Measurements from ENCODE around the gene FLCN. TPM values are rescaled to one million over a fixed set of nuclear protein-coding genes. Genes with fewer than 3 reads are reported as not detected.
"Not testable (repeated sequence)": the region's sequence is repeated elsewhere in the genome, so short reads cannot be mapped to it uniquely, and the experiment has no call there.

The FLCN gene
- total RNA-seq, 4 donors from 2014 or later = 13.2 to 82.0 (median 61.5) TPM

GRCh38 chr17:17186051-17186450 lies 50.9 kb downstream of the FLCN start:
- Histone ChIP-seq H3K4me1 (peaks cover 0 to 3% of the 10 kb centered on the region in 2 donors), H3K27me3 (no peaks in the 10 kb centered on the region), H3K36me3 (no peaks in the 10 kb centered on the region), H3K9me3 (no peaks in the 10 kb centered on the region), H3K4me3 (no peak overlapping the region), H3K27ac (no peak overlapping the region)
- DNase-seq = no peak
- intact Hi-C loops (cut with DNase I; ENCODE audit: low total_unique reads) = no loop called here
- TF ChIP-seq, protein P1, sequence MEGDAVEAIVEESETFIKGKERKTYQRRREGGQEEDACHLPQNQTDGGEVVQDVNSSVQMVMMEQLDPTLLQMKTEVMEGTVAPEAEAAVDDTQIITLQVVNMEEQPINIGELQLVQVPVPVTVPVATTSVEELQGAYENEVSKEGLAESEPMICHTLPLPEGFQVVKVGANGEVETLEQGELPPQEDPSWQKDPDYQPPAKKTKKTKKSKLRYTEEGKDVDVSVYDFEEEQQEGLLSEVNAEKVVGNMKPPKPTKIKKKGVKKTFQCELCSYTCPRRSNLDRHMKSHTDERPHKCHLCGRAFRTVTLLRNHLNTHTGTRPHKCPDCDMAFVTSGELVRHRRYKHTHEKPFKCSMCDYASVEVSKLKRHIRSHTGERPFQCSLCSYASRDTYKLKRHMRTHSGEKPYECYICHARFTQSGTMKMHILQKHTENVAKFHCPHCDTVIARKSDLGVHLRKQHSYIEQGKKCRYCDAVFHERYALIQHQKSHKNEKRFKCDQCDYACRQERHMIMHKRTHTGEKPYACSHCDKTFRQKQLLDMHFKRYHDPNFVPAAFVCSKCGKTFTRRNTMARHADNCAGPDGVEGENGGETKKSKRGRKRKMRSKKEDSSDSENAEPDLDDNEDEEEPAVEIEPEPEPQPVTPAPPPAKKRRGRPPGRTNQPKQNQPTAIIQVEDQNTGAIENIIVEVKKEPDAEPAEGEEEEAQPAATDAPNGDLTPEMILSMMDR (IDR thresholded peaks at IDR 0.05) = no peak
- TF ChIP-seq POLR2A (IDR thresholded peaks at IDR 0.05) = no peak

- DNase-seq; intact Hi-C loops (cut with DNase I; ENCODE audit: low total_unique reads); H3K27me3 ChIP-seq; H3K36me3 ChIP-seq; H3K9me3 ChIP-seq; H3K4me3 ChIP-seq; H3K27ac ChIP-seq; H3K4me1 ChIP-seq: not testable (repeated sequence)
These were observed 51.8 kb downstream of the FLCN start for GRCh38 chr17:17184985-17185757.

GRCh38 chr17:17183744-17184143 lies 53.2 kb downstream of the FLCN start:
- intact Hi-C loops (cut with DNase I; ENCODE audit: low total_unique reads) = no loop called here
- Histone ChIP-seq H3K4me3 (no peak overlapping the region), H3K4me1 (no peaks in the 10 kb centered on the region), H3K36me3 (no peaks in the 10 kb centered on the region), H3K9me3 (no peaks in the 10 kb centered on the region), H3K27me3 (no peaks in the 10 kb centered on the region), H3K27ac (no peak overlapping the region)
- no peak for DNase-seq
- TF ChIP-seq, protein P1 (IDR thresholded peaks at IDR 0.05) = no peak
- TF ChIP-seq POLR2A (IDR thresholded peaks at IDR 0.05) = no peak

DNA sequence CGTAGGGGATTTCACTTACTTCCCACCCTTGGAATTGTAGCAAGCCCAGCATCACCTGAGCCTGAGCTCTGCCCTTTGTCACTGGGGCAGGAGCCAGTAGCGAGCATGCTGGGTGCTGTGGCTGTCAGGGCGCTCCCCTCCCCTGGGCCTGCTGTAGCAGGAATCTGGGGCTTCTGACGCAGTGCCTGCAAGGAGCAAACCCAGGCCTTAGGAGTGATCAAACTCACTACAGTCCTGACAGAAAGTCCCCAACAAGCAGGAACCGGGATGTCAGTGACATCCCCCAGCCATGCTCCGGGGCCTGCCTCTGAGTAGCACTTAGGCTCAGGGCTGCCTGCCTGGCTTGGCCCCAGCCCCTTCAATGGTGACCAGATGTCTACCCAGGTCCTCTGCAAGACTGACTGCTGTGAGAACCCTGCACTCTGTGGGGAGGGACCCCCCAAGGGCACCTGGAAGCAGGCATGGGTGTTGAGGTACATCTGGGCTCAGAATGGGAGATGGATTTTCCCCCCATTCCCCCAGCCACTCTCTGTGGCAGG lies 54.3 kb downstream of the FLCN start:
- DNase-seq = no peak
- H3K9me3 ChIP-seq = no peaks in the 10 kb centered on the region
- TF ChIP-seq, protein P1 (IDR thresholded peaks at IDR 0.05) = no peak
- no peak for TF ChIP-seq POLR2A (IDR thresholded peaks at IDR 0.05)
- H3K36me3 ChIP-seq = no peaks in the 10 kb centered on the region
- no peak overlapping the region for H3K4me3 ChIP-seq
- H3K4me1 ChIP-seq = no peaks in the 10 kb centered on the region
- H3K27me3 ChIP-seq = no peaks in the 10 kb centered on the region
- intact Hi-C loops (cut with DNase I; ENCODE audit: low total_unique reads) = no loop called here
- no peak overlapping the region for H3K27ac ChIP-seq

DNA sequence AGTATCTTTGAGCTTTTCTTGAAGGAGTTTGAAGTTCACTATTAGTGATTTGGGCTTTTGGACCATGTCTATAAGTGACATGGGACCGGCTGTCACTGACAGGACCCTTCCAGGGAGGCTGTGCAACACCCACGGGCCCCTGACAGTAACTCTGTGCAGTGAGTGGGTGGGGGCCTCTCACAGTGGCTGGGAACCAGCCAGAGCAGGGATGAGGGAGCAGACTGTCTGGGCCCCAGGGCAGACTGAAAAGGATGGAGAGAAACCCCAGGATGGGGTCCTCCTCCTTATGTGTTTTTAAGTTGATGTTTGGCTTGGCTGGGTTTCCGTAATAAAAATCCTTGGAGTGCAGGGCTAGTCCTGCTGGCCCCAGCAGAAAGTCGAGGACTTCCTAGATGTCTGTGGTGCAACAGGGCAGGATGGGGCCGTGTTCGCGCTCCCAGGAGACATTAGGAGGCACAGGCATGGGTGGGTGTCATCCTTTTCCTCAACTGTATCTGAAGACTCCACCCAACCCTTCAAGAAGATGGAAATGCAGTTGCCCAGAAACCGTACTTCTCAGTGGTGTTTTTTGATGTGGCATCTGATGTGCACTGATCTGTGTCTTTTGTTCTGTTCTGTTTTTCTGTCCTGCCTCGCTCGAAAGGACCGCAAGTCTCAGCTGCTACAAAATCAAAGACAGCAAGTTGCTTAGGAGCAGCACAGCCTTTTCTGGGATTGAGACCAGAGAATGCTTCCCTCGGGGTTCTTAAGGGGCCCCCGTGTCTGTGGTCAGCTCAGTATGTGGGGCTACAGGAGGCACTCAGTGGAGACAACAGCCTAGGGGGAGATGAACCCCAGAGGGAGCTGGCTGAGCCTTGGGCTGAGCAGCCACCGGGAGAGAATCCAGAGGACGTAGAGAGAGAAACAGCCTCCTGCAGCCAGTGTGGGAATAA lies 55.0 kb downstream of the FLCN start:
- TF ChIP-seq POLR2A (IDR thresholded peaks at IDR 0.05) = no peak
- TF ChIP-seq, protein P1 (IDR thresholded peaks at IDR 0.05) = no peak
- Histone ChIP-seq H3K36me3 (no peaks in the 10 kb centered on the region), H3K4me3 (no peak overlapping the region), H3K9me3 (no peaks in the 10 kb centered on the region), H3K4me1 (no peaks in the 10 kb centered on the region), H3K27me3 (no peaks in the 10 kb centered on the region), H3K27ac (no peak overlapping the region)
- DNase-seq = no peak
- intact Hi-C loops (cut with DNase I; ENCODE audit: low total_unique reads) = no loop called here

Measured in uterus (tissue), 4 donors.